H9 (cell line): Measurements from ENCODE around the gene CD247. TPM values are rescaled to one million over a fixed set of nuclear protein-coding genes. Genes with fewer than 3 reads are reported as not detected.

Source experiments
- DNase-seq: peaks from one replicate; pipeline ENCODE4 v3.0.0-alpha.2; 2017
- H2AFZ ChIP-seq: one replicate; pipeline ENCODE4 v1.6.1; 2013; ENCODE audit warnings: mild to moderate bottlenecking, low read length, control low read depth, moderate library complexity
- H2AK5ac ChIP-seq: 2 replicates; pipeline ENCODE4 v1.6.1; 2013; ENCODE audit warnings: low read length, control low read depth, mixed read lengths; ENCODE audit not compliant: insufficient read length
- H2BK120ac ChIP-seq: one replicate; pipeline ENCODE4 v1.6.1; 2013; ENCODE audit warnings: low read depth, mild to moderate bottlenecking, low read length, control low read depth, inconsistent platforms; ENCODE audit not compliant: poor library complexity, severe bottlenecking
- H2BK12ac ChIP-seq: 2 replicates; pipeline ENCODE4 v1.6.1; 2013; ENCODE audit warnings: low read length, control low read depth, mixed read lengths, low read depth; ENCODE audit not compliant: insufficient read length
- H2BK15ac ChIP-seq: 2 replicates; pipeline ENCODE4 v1.6.1; 2013; ENCODE audit warnings: low read depth, low read length, control low read depth
- H2BK20ac ChIP-seq: one replicate; pipeline ENCODE4 v1.6.1; 2013; ENCODE audit warnings: low read depth, mild to moderate bottlenecking, low read length, control low read depth, inconsistent platforms; ENCODE audit not compliant: poor library complexity, severe bottlenecking
- H2BK5ac ChIP-seq: 2 replicates; pipeline ENCODE4 v1.6.1; 2013; ENCODE audit warnings: low read length, control low read depth, mixed read lengths; ENCODE audit not compliant: insufficient read length
- H3K14ac ChIP-seq: 2 replicates; pipeline ENCODE4 v1.6.1; 2013; ENCODE audit warnings: low read length, control low read depth; ENCODE audit not compliant: insufficient read depth
- H3K18ac ChIP-seq: 2 replicates; pipeline ENCODE4 v1.6.1; 2013; ENCODE audit warnings: low read depth, mild to moderate bottlenecking, mixed read lengths, low read length, control low read depth; ENCODE audit not compliant: insufficient read length
- H3K23ac ChIP-seq: 2 replicates; pipeline ENCODE4 v1.6.1; 2013; ENCODE audit warnings: low read length, control low read depth, mixed read lengths, low read depth; ENCODE audit not compliant: insufficient read length
- H3K23me2 ChIP-seq: 2 replicates; pipeline ENCODE4 v1.6.1; 2013; ENCODE audit warnings: low read depth, mild to moderate bottlenecking, mixed read lengths, low read length, control low read depth; ENCODE audit not compliant: insufficient read length, poor library complexity, severe bottlenecking
- H3K27ac ChIP-seq: 2 replicates; pipeline ENCODE4 v1.5.1; 2013; ENCODE audit warnings: low read length, control low read depth, mixed read lengths, low read depth; ENCODE audit not compliant: insufficient read length
- H3K27me3 ChIP-seq: 2 replicates; pipeline ENCODE4 v1.6.1; 2013; ENCODE audit warnings: low read length, control low read depth, inconsistent platforms; ENCODE audit not compliant: insufficient read depth
- H3K4ac ChIP-seq: 2 replicates; pipeline ENCODE4 v1.6.1; 2013; ENCODE audit warnings: low read depth, mild to moderate bottlenecking, control low read depth, inconsistent platforms, low read length, moderate library complexity
- H3K4me1 ChIP-seq: 2 replicates; pipeline ENCODE4 v1.6.1; 2013; ENCODE audit warnings: low read length, control low read depth, inconsistent platforms; ENCODE audit not compliant: insufficient read depth
- H3K4me2 ChIP-seq: 2 replicates; pipeline ENCODE4 v1.6.1; 2013; ENCODE audit warnings: low read length, control low read depth, mixed read lengths; ENCODE audit not compliant: insufficient read length, insufficient read depth
- H3K56ac ChIP-seq: 2 replicates; pipeline ENCODE4 v1.6.1; 2013; ENCODE audit warnings: low read depth, mild to moderate bottlenecking, mixed read lengths, low read length, control low read depth; ENCODE audit not compliant: insufficient read length
- H3K79me1 ChIP-seq: 2 replicates; pipeline ENCODE4 v1.6.1; 2013; ENCODE audit warnings: low read depth, mild to moderate bottlenecking, moderate library complexity, low read length, control low read depth, inconsistent platforms; ENCODE audit not compliant: insufficient read depth, poor library complexity, severe bottlenecking
- H3K79me2 ChIP-seq: 2 replicates; pipeline ENCODE4 v1.6.1; 2013; ENCODE audit warnings: low read length, control low read depth, inconsistent platforms; ENCODE audit not compliant: insufficient read depth
- H3K9ac ChIP-seq: 2 replicates; pipeline ENCODE4 v1.6.1; 2013; ENCODE audit warnings: low read length, control low read depth, mixed read lengths; ENCODE audit not compliant: insufficient read length; ENCODE audit errors: extremely low read depth
- H3K9me3 ChIP-seq: one replicate; pipeline ENCODE4 v1.6.1; 2013; ENCODE audit warnings: low read depth, low read length, inconsistent platforms; ENCODE audit not compliant: control insufficient read depth
- H3T11ph ChIP-seq: one replicate; pipeline ENCODE4 v1.6.1; 2013; ENCODE audit warnings: mild to moderate bottlenecking, low read length, control low read depth, inconsistent platforms
- H4K20me1 ChIP-seq: one replicate; pipeline ENCODE4 v1.6.1; 2013; ENCODE audit not compliant: control insufficient read depth, insufficient read length, insufficient read depth
- H4K5ac ChIP-seq: 2 replicates; pipeline ENCODE4 v1.6.1; 2013; ENCODE audit warnings: low read depth, mild to moderate bottlenecking, mixed read lengths, low read length, control low read depth; ENCODE audit not compliant: insufficient read length
- H4K8ac ChIP-seq: replicated peaks from 2 replicates; pipeline ENCODE4 v1.6.1; 2013; ENCODE audit warnings: low read length, control low read depth, mixed read lengths, low read depth; ENCODE audit not compliant: insufficient read length
- H4K91ac ChIP-seq: 2 replicates; pipeline ENCODE4 v1.6.1; 2013; ENCODE audit warnings: low read depth, mild to moderate bottlenecking, moderate library complexity, mixed read lengths, low read length, control low read depth; ENCODE audit not compliant: insufficient read length
- H3K27ac Mint-ChIP-seq, 3 experiments: 2 replicates in 2 of 3; 3 replicates in 1 of 3; pipeline ENCODE4 v1.8.0; 2020 to 2021; ENCODE audit warnings: mixed read lengths in 3 of 3, mild to moderate bottlenecking in 1 of 3, moderate library complexity in 1 of 3
- H3K27me3 Mint-ChIP-seq: 2 replicates; pipeline ENCODE4 v1.8.0; 2021; ENCODE audit warnings: low read depth, mild to moderate bottlenecking, moderate library complexity, mixed read lengths
- H3K36me3 Mint-ChIP-seq, 3 experiments: 2 replicates in 2 of 3; 3 replicates in 1 of 3; pipeline ENCODE4 v1.8.0; 2020 to 2021; ENCODE audit warnings: low read depth in 3 of 3, mixed read lengths in 3 of 3; ENCODE audit not compliant: insufficient read depth in 1 of 3
- H3K4me1 Mint-ChIP-seq, 2 experiments: 2 replicates each; pipeline ENCODE4 v1.8.0; 2020; ENCODE audit warnings: mixed read lengths in 2 of 2
- H3K4me3 Mint-ChIP-seq, 2 experiments: 2 replicates in 1 of 2; 3 replicates in 1 of 2; pipeline ENCODE4 v1.8.0; 2020 to 2021; ENCODE audit warnings: mild to moderate bottlenecking in 2 of 2, mixed read lengths in 2 of 2, moderate library complexity in 1 of 2
- H3K9me3 Mint-ChIP-seq, 2 experiments: 2 replicates in 1 of 2; 3 replicates in 1 of 2; pipeline ENCODE4 v1.8.0; 2020; ENCODE audit warnings: mild to moderate bottlenecking in 2 of 2, mixed read lengths in 2 of 2, moderate library complexity in 1 of 2
- CTCF ChIP-seq: fragments of 200-600 bp; sonication (generic); conservative IDR thresholded peaks from 3 replicates; pipeline ENCODE4 v1.8.0; 2021; ENCODE audit warnings: antibody characterized with exemption, mild to moderate bottlenecking
- WGBS: extraction: QIAGEN DNeasy Blood & Tissue Kit; methylation state at CpG from one replicate; pipeline ENCODE4 v1.1.7; 2013; ENCODE audit warnings: missing lambda C conversion rate, low lambda C conversion rate, mixed read lengths; ENCODE audit not compliant: insufficient read length; ENCODE audit errors: extremely low coverage; 5-methylcytosine and 5-hydroxymethylcytosine counted together
- total RNA-seq: library from RNA; stranded (reverse); gene quantifications from 2 replicates; pipeline ENCODE4 v1.2.1, GENCODE V29; 2021

Gene CD247
- total RNA-seq, 1 experiment from 2014 or later = 1.2 TPM

- Histone ChIP-seq H4K8ac (no peak overlapping the region), H3K79me1 (no peaks in the 10 kb centered on the region), H3K9me3 (no peaks in the 10 kb centered on the region), H3K4ac (no peak overlapping the region), H3K4me2 (no peak overlapping the region), H2BK20ac (no peak overlapping the region), H2AK5ac (no peak overlapping the region), H4K91ac (no peak overlapping the region), H3K4me1 (no peaks in the 10 kb centered on the region; the same call in 1 of the 2 replicates), H4K20me1 (no peaks in the 10 kb centered on the region), H2BK15ac (no peak overlapping the region), H3K27ac (no peak overlapping the region), H3K79me2 (no peaks in the 10 kb centered on the region), H2AFZ (no peak overlapping the region), H3K23ac (no peak overlapping the region), H3T11ph (no peak overlapping the region), H3K14ac (no peak overlapping the region), H3K56ac (no peak overlapping the region), H2BK5ac (no peak overlapping the region), H3K18ac (no peak overlapping the region), H2BK120ac (no peak overlapping the region), H3K27me3 (no peaks in the 10 kb centered on the region), H2BK12ac (no peak overlapping the region), H3K9ac (no peak overlapping the region), H4K5ac (no peak overlapping the region), H3K23me2 (no peaks in the 10 kb centered on the region)
- no CpG with 5 or more reads among the region's 4 CpGs for WGBS
- H3K27me3 Mint-ChIP-seq = peaks cover 1% of the 10 kb centered on the region
- H3K27ac Mint-ChIP-seq = no peak overlapping the region
- no peaks in the 10 kb centered on the region for H3K36me3 Mint-ChIP-seq
- peaks cover 34 to 36% of the 10 kb centered on the region in 2 experiments for H3K4me1 Mint-ChIP-seq
- no peak for DNase-seq
- TF ChIP-seq CTCF = no peak
- H3K4me3 Mint-ChIP-seq = no peak overlapping the region; a peak in 1 of 5 replicates
- no peaks in the 10 kb centered on the region for H3K9me3 Mint-ChIP-seq
These were observed 55.2 kb downstream of the CD247 start for GRCh38 chr1:167463080-167463479.
